ENCODE results near the gene TMEM182.

DNA sequence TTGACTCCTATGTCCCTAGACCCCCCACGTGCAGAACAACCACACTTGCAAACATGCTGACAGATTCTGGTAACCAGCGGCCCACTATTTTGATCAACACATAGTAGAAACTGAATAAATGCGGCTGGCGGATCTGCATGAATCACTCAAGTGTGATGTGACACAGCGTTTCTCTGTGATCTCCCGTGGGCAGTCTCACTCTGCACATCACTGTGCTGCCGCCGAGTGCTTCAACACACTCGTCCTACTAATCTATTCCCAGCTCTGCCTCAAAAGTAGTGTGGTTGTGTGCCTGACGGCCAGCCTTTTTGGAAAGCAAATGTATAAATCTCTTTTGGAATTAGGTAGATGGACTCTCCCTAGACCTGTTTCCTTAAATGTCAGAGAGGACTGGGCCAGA lies 37.3 kb upstream of the TMEM182 start:
- TF ChIP-seq, protein P1, sequence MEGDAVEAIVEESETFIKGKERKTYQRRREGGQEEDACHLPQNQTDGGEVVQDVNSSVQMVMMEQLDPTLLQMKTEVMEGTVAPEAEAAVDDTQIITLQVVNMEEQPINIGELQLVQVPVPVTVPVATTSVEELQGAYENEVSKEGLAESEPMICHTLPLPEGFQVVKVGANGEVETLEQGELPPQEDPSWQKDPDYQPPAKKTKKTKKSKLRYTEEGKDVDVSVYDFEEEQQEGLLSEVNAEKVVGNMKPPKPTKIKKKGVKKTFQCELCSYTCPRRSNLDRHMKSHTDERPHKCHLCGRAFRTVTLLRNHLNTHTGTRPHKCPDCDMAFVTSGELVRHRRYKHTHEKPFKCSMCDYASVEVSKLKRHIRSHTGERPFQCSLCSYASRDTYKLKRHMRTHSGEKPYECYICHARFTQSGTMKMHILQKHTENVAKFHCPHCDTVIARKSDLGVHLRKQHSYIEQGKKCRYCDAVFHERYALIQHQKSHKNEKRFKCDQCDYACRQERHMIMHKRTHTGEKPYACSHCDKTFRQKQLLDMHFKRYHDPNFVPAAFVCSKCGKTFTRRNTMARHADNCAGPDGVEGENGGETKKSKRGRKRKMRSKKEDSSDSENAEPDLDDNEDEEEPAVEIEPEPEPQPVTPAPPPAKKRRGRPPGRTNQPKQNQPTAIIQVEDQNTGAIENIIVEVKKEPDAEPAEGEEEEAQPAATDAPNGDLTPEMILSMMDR (IDR thresholded peaks at IDR 0.05), result no peak
- TF ChIP-seq POLR2A (IDR thresholded peaks at IDR 0.05), result no peak

Measured in tibial nerve (tissue), 3 donors.